ENCODE measurements around the gene SLC43A3.

The SLC43A3 gene

DNA sequence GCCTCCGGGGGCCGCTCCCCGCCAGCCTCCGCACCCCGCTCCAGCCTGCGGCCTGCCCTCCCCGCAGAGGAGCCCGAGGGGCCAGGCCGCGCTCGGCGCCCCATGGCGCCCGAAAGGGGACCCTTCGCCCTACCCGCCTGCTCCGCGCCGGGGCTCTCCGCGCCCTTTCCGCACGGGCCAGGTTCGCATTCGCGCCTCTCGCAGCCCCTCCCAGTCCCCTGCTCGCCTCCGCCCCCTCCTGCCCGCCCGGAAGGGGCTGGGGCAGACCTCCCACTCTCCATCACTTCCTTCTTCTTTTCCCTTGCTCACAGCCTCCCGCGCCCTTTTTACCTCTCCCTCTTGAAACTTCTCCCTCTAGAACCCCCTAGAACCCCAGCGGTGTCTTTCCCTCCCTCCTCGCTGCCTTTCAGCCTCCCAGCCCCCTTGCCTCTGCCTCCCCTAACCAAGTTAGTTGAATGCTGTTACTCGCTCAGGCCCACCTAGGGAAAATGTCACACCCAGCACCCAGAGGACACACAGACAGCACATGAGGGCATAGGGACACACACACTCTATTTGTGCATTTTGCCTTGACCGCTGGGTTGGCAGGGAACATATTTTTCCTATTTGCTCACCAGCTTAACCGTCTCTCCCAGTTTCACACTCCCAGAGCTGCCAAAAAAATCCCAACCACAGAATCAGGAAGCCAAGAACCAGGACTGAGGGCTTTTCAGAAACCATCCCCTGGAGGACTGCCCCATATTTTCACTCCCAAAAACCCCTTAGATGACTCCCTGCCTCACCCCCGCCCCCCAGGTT lies at the start of gene SLC43A3:
Gene SLC43A3, minus strand, starts transcription at position 193 of the 798 bp plus-strand sequence. CDS start 949 bp downstream, outside the sequence.
- DNase-seq (ENCODE audit: insufficient read length, low spot score), result no peak
- FAIRE-seq, result no peak

DNA sequence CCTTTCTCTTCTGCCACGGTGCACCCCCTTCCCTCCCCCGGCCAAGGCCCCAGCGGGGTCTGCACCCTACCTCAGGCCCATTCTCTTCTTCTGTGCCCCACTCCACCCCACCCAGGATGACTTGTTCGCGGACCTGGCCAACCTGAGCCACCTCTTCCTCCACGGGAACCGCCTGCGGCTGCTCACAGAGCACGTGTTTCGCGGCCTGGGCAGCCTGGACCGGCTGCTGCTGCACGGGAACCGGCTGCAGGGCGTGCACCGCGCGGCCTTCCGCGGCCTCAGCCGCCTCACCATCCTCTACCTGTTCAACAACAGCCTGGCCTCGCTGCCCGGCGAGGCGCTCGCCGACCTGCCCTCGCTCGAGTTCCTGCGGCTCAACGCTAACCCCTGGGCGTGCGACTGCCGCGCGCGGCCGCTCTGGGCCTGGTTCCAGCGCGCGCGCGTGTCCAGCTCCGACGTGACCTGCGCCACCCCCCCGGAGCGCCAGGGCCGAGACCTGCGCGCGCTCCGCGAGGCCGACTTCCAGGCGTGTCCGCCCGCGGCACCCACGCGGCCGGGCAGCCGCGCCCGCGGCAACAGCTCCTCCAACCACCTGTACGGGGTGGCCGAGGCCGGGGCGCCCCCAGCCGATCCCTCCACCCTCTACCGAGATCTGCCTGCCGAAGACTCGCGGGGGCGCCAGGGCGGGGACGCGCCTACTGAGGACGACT lies 49.3 kb upstream of the SLC43A3 start:
- FAIRE-seq, result no peak
- no peak for DNase-seq (ENCODE audit: insufficient read length, low spot score)

DNA sequence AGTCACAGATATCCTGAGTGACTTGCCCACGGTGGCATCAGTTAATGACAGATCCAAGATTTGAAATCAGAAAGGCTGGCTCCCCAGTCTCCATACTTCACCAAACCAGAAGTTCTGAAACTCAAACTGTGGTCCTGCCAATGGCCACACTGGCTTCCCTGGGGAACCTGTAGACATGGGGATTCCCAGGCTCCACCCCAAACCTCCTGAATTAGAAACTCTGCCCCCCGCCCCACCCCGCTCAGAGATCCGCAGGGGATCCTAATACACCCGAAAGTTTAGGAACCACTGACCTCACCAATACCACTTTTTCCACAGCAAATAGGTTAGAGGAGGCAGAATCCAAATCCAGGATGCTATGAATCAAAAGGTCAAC lies 48.7 kb upstream of the SLC43A3 start:
- no peak for DNase-seq (ENCODE audit: insufficient read length, low spot score)
- no peak for FAIRE-seq

GRCh38 chr11:57475191-57475590 lies 48.3 kb upstream of the SLC43A3 start:
- no peak for FAIRE-seq
- DNase-seq (ENCODE audit: insufficient read length, low spot score), result no peak

DNA sequence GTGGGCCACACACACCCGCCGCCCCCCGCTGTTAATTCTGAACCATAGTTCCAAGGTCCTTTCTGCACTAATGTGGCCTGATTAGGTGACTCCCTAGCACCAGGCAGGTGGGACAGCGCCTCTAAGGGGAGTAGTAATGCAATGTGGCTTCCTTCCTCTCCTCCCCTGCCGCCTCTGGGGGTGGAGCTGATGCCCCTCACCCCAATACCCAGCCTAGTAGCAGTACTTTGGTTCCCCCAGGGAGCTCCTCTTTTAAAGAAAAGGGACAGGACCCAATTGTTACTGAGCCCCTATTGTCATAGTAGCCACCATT lies 47.8 kb upstream of the SLC43A3 start:
- no peak for DNase-seq (ENCODE audit: insufficient read length, low spot score)
- no peak for FAIRE-seq

DNA sequence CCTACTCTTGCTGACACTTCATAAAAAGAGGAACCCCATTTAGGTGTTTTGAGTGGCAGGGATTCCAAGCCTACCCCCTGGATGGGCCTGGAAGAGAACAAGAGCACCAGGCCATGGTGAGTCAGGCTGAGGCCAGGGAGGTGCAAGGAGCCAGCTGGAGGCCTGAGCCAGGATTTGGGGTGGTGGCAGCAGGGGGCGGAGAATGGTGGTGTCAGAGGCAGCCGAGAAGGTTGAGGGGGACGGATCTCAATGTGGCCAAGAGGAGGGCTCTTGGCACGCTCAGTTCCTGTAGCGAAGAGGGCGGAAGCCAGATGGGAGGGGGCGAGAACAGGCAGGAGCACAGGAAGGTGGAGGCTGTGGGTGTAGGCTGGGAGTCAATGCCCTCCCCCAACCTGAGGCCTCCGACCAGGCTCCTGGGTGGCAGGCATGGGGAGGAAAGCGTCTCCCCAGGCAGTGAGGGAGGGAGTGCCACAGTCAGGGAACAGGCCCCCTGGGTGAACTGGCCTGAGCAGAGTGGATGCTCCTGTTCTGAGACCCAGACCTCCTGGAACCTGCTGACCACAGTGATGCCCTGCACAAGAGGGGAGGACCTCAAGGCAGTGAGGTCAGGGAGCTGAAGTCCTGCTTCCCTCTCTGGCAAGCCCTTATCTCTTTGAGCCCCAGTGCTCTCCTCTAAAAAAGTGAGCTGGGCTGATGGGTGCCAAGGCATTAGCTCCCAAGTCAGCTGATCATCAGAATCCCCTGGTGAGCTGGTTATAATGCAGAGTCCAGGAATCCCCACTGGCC lies 47.3 kb upstream of the SLC43A3 start:
- FAIRE-seq (no peak), DNase-seq (ENCODE audit: insufficient read length, low spot score) (no peak)

- DNase-seq (ENCODE audit: insufficient read length, low spot score) (no peak), FAIRE-seq (no peak)
Measured at GRCh38 chr11:57473285-57473841, 46.4 kb upstream of the SLC43A3 start.

DNA sequence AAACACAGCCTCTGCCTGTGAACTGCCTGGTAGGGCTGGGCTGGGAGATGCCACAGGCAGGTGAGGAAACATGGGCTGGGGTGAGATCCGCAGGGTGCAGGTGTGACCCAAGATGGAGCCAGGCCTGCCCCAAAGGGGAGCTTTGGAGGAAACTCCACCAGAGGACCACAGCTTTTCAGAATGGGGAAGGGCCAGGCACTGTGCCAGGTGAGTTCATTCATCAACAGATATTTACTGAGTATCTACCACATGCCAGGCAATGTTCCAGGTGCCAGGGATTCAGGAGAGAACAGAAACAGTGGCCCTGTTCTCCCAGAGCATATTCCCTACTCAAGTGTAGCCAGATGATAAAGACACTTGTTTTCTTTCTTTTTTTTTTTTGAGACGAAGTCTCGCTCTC lies 44.6 kb upstream of the SLC43A3 start:
- no peak for FAIRE-seq
- no peak for DNase-seq (ENCODE audit: insufficient read length, low spot score)

DNA sequence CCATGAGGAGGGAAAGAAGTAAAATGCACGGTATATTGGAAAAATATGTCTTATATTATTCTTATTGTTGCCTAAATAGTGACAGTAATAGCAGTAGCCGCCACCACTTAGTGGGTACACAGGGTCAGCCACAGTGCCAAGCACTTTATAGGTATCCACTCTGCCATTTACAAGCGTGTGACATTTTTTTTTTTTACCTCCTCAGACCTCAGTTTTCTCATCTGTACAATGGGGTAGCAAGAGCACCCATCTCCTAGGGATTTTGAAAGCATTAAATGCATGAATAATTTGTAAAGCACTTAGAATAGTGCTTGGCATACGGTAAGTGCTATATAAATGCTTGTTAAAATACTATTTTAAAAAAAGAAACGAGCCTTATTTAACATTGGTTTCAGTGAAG lies 42.3 kb upstream of the SLC43A3 start:
- DNase-seq (ENCODE audit: insufficient read length, low spot score) (no peak), FAIRE-seq (no peak)

DNA sequence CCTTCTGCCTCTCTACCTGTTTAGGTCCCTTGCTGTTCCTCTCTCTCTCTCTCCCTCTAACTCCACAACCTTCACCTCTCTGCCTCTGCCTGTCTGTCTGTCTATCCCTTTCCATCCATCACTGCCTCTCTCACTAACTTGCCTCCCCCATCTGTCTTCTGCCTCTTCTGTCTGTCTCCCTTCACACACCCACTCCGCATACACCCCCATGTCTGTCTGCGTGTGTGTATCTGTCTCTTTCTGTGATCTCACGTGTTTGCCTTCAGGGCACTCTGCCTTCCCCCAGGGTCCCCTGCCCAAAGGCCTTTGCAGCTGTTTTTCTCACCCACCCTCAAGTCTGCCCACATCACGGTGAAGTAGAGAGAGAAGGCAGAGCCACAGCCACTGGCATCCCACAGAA lies 41.4 kb upstream of the SLC43A3 start:
- no peak for FAIRE-seq

GRCh38 chr11:57467508-57468157 lies 40.7 kb upstream of the SLC43A3 start:
- no peak for FAIRE-seq
- no peak for DNase-seq (ENCODE audit: insufficient read length, low spot score)

More for the DNA sequence above, 41.4 kb upstream of the SLC43A3 start:
- no peak for DNase-seq (ENCODE audit: insufficient read length, low spot score)

GRCh38 chr11:57466680-57467079 lies 39.8 kb upstream of the SLC43A3 start:
- FAIRE-seq (no peak), DNase-seq (ENCODE audit: insufficient read length, low spot score) (no peak)

DNA sequence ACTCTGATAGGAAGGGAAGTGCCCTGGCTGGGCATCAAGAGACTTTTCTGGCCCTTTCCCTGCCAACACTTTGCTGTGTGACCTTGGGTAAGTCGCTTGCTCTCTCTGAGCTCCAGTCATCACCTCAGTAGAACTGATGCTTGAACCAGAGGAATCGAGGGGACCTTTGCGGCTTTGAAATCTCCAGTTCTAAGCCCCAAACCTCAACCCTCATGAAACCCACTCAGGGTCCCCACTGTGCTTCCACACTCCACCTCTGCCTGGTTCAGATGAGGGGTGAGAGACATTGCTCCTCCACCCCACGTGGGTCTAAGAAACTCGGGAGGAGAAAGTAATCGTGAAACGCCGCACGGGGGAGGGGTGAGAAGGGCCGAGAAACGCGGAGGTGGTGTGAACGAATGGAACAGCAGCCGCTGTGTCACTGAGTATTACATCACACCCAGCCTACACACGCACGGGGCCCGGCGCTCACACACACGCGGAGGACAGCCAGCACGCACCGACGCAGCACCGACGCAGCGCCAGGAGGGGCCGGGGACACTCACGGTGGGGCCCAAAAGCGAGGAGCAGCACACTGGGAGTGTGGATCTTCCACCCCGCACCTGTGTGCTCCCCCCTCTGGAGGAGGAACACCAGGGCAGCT lies 37.7 kb upstream of the SLC43A3 start:
- no peak for FAIRE-seq
- no peak for DNase-seq (ENCODE audit: insufficient read length, low spot score)

- FAIRE-seq, result no peak
- no peak for DNase-seq (ENCODE audit: insufficient read length, low spot score)
Measured at GRCh38 chr11:57463671-57464538, 37.0 kb upstream of the SLC43A3 start.

DNA sequence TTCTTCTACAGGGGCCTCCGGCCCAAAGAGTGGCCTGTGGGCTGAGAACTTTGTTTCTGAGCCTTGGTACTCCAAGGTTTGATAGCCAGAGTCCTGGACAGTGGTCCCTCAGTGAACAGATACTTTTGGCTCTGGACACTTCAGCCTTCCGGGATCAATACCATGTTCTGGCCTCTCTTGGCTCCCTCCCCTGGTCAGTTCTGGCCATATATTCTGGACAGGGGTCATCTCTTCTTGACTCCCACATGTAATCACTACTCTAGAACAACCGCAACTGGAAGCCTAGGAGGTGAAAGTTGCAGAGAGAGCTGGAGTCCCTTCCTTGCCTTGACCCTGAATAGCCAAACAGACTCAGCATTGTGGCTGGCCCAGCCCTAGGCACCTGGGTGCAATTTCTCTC lies 35.7 kb upstream of the SLC43A3 start:
- DNase-seq (ENCODE audit: insufficient read length, low spot score), result no peak
- FAIRE-seq, result no peak

DNA sequence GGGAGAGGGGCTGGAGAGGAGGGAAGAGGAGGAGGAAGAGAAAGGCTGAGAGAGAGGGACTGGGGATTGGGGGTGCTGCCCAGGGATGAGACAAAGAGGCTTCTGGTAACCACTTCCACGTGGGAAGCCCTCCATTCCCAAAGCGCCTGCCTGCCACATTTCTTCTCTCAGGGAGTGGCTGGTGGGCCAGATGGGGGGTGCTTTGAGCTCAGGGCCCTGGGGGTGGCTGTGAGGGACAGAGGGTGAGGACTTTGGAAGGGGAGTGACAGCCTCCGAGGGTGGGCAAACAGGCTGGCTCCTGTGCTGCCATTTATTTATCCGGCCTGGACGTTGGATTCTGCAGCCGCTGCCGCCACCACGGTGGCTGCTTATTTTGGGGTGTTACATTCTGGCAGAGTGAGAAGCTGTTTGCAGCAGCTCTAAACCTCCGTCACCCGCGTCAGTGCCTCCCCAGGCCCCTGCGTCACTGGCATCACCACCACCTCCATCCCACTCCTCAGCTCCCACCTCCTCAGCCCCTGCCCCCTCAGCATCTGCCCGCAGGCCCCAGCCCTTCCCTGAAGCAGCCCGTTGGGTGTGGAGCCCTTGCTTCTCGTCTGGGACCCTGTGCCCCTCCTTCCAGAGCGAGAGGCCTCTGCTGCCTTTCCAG lies 35.0 kb upstream of the SLC43A3 start:
- DNase-seq (ENCODE audit: insufficient read length, low spot score) (no peak), FAIRE-seq (no peak)

DNA sequence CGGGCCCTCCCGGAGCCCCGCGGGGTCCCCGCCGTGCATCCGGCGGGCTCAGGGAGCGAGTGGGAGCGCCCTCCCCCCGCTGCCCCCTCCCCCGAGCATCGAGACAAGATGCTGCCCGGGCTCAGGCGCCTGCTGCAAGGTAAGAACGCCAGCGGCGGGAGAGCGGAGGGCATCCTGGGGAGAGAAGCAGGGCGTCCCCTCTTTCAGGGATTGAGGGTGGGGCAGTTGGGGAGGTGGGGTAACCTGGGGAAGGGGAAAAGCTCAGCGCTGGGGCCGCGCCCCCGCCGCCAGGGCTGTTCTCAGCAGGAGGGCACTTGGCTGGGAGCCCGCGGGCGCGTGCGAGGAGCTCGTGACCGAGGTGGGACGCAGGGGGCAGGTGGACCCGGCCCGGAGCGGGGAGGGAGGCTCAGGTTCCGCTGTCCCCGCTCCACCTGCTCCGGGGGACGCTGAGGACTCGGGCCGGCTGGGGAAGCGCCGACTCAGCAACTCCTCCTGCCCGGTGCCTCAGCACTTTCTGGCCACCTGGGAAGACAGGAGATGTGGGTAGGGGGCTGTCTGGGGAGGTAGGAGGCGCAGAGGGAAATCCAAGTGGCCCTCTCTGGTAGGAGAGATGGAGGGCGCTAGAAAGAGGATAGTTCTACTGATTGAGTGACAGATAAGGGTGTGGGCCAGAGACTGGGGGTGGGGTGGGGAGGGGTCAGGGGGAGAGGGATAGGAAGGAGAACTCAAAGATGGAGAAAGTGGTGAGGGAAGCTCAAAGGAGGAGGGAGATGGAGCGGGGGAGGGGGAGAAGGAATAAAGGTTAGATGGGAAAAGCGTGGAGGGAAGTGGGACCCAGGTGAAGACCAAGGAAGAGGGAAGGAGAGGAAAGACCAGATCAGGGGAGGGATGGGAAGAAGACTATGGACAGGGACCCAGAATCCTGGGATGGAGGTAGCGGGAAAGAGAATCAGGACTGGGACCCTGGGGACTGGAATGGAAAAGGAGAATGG lies 34.1 kb upstream of the SLC43A3 start:
- no peak for DNase-seq (ENCODE audit: insufficient read length, low spot score)
- no peak for FAIRE-seq

All from HTR-8/SVneo (cell line).